Ramos (cell line): ENCODE data around the gene AKAP6.

ENCODE experiments used
- in situ Hi-C: fragments of 300-500 bp; cut with MboI; formaldehyde crosslinking; loops from one replicate; pipeline ENCODE4 v1.14.3; 2022; ENCODE audit warnings: low sequenced_read_pairs; ENCODE audit not compliant: unreplicated experiment

The AKAP6 gene

DNA sequence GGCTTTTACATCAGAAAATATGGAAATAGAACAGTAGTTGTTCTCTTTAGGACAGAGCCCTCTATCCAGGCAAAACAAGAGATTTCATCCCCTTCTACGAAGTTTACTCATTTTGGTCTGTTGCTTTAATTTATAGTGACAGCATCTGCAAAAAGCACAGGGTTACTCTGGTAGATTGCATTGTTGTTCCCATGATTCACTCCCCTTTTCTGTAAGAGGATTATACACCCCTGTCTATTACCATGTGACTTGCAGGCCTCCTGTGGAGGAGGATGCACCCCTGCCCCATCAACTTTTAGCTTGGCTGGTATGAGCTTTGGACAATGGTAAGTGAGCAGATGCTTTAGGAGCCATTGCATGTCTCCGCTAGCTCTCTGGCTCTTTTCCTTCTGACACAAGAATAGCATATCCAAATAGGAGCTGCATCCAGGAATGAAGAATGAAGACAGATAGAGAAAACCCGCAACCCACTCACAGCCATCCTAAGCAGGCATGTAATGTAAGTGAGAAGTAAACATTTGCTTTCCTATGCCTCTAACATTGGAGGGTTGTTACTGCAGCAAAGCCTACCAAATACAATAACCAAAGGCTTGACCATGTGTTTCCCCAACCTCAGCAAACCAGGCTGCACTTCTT, 304.2 kb downstream of the AKAP6 start:
- in situ Hi-C loops: no loop called here

DNA sequence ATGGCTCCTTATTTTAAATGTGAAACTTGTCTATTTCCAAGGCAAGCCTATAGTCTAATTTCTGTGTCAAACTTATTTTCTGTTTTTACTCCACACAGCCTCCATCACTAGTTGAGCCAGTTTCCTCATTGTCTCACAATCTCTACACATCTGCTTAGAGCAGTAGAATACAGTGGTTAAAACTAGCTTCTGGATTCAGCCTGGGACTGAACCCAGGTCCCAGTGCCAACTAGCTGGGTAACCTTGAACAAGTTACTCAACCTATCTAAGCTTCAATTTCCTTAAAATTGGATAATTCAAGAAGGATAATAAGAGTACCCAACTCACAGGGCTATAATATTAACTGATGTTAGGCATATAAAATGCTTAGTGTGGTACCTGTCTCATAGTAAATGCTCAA, 304.8 kb downstream of the AKAP6 start:
- in situ Hi-C loops: no loop called here

DNA sequence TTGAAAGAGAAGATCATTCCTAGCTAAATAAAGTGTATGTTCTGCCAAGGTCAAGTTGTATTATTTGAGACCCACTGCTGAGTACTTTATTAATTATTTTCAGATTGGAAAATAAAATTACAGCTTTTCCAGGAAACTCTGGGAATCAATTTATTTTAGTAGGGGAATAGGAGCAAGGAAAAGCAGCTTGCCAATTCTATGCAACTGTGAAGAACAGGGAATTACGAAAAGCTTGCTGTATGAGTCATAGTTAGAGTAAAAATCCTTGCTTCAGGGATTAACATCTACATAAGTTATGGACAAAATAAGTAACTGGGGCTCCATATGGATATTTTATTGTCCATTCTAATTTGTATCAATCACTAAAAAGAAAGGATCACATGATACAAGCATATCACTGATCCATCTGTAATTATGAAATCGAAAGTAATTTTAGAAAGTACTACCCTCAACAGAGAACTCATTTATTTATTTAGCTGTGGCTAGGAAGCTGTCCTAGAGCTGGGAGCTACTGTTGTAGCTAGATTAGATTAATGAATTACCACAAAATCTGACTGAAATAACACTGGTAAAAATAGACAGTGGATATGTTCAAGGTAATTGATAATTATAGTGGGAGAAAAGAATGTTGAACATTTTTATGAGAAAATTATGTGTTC, 306.1 kb downstream of the AKAP6 start:
- in situ Hi-C loops: no loop called here

- in situ Hi-C loops: no loop called here
Observed at GRCh38 chr14:32637582-32637981, 308.5 kb downstream of the AKAP6 start.

GRCh38 chr14:32639208-32639607, 310.1 kb downstream of the AKAP6 start:
- in situ Hi-C loops: no loop called here

- in situ Hi-C loops: no loop called here
Observed at GRCh38 chr14:32645551-32645950, 316.5 kb downstream of the AKAP6 start.

GRCh38 chr14:32648434-32648833, 319.3 kb downstream of the AKAP6 start:
- in situ Hi-C loops: no loop called here

DNA sequence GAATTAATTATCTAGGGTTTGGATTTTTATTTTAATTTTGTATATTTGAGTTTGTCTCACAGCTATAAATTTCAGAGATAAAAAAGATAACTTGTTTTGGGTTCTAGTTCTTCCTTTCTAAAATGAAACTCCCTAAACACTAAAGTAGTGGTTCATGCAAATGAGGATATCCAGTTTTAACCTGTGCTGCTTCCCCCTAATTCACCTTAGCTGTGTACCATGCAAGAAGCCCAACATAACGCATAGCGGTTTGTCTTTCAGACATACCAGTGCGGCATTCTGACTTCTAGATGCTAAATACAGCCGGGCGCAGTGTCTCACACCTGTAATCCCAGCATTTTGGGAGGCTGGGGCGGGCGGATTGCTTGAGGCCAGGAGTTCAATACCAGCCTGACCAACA, 320.9 kb downstream of the AKAP6 start:
- in situ Hi-C loops: no loop called here

DNA sequence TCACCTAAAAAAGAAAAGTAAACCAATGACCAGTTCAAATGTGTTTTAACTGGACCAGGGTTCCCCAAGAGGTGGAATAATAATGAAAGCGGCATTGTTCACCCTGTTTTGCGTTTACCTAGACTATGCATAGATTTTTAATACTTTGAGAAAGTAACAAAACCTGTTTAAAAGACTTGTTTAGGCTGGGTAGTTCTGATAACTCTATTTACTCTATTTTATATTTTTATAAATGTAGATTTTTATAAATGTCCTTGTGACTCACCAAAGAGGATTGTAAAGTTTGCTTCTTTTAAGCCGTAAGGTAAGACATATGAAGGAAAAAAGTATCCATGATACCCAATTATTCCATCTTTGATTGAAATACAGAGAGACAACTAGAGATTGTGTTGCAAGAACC, 321.6 kb downstream of the AKAP6 start:
- in situ Hi-C loops: no loop called here

DNA sequence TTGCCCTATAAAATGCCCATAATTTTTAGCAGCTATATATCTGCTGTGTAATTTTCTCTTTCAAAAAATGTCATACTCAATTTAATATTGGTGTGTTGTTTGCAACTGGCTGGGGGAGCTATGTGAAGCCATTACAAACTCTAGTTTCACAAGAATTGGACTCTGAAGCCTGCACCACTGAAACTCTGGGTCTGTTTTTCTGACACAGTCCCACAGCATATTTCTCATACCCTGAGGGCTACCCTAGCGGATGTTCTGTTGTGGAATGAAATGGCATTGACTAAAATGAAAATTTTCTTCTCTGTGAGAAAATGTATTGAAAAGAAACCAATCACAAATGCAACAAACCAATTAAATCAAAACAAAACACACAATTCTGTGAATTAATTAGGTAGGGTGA, 325.0 kb downstream of the AKAP6 start:
- in situ Hi-C loops: no loop called here

- in situ Hi-C loops: no loop called here
Observed at GRCh38 chr14:32656601-32657000, 327.5 kb downstream of the AKAP6 start.

GRCh38 chr14:32657081-32657480, 328.0 kb downstream of the AKAP6 start:
- in situ Hi-C loops: no loop called here

- in situ Hi-C loops: no loop called here
Observed at GRCh38 chr14:32661216-32661615, 332.1 kb downstream of the AKAP6 start.

DNA sequence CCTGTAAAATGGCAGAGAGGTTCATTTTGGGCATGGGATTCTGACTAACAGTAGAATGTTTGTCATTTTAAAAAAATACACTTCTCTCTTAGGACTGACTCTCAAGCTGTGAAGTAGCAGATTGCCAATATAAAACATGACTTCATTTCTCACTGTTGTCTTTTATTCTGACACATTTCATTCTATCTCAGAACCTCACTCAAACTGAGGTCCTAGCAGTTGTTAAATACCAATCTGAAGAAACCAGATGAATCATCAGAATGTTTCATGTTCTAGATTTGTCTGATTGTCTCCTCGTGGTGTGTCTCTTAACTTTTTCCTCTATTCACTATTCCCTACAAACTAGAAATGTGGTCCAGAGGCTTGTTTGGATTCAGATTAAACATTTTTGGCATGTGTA, 333.1 kb downstream of the AKAP6 start:
- in situ Hi-C loops: no loop called here

DNA sequence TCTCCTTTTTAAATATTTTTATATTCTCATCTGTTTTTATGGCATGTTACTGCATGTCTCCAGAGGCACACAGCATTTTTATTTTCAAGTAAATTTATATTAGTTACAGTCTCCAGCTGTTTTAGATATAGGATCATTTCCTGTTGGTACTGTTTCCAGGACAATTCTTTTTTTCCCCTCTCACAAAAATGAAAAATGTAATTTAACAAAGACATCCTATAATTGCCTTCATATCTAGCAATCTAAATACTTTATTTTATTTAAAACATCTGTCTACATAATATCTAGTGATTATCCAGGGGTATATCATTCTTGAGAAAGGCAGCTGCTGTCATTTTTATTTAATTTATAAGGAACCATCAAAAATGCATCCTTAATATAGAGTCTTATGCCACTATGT, 337.2 kb downstream of the AKAP6 start:
- in situ Hi-C loops: no loop called here

DNA sequence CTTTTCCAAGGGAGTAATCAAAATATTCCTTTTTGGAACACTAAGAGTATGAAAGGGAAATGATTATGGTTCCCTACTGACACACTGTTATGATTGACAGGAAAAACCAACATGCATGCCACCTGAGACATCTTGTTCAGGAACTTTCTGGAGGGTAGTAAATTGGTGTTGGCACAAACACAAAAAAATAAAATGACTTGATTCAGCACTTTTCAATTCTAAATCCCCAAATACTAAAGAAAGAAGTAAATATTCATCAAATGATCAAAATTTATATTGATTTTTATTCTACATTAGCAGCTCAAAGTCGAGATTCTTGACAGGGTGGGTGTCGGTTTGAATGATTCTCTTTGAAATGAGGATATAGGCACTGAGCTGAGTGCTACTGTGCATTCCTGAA, 338.2 kb downstream of the AKAP6 start:
- in situ Hi-C loops: no loop called here

- in situ Hi-C loops: no loop called here
Observed at GRCh38 chr14:32667791-32668190, 338.7 kb downstream of the AKAP6 start.

DNA sequence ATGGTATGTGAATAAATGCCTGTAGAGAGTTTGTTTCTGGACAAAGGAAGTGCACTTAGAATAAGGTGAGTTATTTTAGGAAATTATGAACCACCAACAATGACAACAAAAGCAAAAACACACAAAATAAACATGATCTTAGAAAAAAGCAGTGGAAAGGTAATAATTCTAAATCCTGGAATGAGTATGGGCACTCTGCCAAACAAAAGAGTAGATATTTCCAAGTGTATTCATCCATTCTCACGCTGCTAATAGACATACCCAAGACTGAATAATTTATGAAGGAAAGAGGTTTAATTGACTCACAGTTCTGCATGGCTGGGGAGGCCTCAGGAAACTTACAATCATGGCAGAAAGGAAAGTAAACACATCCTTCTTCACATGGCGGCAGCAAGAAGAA, 340.3 kb downstream of the AKAP6 start:
- in situ Hi-C loops: no loop called here

DNA sequence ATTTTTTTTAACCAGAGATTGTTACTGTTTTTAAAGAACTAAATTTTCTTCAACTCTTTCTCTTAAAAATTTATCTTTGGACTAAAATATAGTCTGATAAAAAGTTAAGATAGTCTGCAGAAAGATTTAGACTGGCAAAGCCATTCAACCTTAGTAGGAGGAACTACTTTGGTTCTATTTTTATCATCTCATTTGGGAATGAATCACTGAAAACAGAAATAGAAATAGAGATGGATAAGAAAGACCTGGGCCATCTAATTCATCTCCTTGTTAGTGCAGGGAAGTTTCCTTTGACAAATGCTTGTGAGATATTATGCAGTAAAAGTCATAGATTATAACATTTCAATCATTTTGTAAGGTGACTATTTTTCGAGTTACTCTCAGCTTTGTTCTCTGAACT, 346.3 kb downstream of the AKAP6 start:
- in situ Hi-C loops: no loop called here

- in situ Hi-C loops: no loop called here
Observed at GRCh38 chr14:32677129-32677780, 348.2 kb downstream of the AKAP6 start.

GRCh38 chr14:32678088-32678487, 349.0 kb downstream of the AKAP6 start:
- in situ Hi-C loops: no loop called here
